ENCODE data around the gene DPY19L2.
"Not testable (repeated sequence)": the region's sequence is repeated elsewhere in the genome, so short reads cannot be mapped to it uniquely, and the experiment has no call there.

- TF ChIP-seq, protein P1, sequence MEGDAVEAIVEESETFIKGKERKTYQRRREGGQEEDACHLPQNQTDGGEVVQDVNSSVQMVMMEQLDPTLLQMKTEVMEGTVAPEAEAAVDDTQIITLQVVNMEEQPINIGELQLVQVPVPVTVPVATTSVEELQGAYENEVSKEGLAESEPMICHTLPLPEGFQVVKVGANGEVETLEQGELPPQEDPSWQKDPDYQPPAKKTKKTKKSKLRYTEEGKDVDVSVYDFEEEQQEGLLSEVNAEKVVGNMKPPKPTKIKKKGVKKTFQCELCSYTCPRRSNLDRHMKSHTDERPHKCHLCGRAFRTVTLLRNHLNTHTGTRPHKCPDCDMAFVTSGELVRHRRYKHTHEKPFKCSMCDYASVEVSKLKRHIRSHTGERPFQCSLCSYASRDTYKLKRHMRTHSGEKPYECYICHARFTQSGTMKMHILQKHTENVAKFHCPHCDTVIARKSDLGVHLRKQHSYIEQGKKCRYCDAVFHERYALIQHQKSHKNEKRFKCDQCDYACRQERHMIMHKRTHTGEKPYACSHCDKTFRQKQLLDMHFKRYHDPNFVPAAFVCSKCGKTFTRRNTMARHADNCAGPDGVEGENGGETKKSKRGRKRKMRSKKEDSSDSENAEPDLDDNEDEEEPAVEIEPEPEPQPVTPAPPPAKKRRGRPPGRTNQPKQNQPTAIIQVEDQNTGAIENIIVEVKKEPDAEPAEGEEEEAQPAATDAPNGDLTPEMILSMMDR (IDR thresholded peaks at IDR 0.05) = not testable (repeated sequence)
- TF ChIP-seq, protein P2, sequence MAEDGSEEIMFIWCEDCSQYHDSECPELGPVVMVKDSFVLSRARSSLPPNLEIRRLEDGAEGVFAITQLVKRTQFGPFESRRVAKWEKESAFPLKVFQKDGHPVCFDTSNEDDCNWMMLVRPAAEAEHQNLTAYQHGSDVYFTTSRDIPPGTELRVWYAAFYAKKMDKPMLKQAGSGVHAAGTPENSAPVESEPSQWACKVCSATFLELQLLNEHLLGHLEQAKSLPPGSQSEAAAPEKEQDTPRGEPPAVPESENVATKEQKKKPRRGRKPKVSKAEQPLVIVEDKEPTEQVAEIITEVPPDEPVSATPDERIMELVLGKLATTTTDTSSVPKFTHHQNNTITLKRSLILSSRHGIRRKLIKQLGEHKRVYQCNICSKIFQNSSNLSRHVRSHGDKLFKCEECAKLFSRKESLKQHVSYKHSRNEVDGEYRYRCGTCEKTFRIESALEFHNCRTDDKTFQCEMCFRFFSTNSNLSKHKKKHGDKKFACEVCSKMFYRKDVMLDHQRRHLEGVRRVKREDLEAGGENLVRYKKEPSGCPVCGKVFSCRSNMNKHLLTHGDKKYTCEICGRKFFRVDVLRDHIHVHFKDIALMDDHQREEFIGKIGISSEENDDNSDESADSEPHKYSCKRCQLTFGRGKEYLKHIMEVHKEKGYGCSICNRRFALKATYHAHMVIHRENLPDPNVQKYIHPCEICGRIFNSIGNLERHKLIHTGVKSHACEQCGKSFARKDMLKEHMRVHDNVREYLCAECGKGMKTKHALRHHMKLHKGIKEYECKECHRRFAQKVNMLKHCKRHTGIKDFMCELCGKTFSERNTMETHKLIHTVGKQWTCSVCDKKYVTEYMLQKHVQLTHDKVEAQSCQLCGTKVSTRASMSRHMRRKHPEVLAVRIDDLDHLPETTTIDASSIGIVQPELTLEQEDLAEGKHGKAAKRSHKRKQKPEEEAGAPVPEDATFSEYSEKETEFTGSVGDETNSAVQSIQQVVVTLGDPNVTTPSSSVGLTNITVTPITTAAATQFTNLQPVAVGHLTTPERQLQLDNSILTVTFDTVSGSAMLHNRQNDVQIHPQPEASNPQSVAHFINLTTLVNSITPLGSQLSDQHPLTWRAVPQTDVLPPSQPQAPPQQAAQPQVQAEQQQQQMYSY (CRISPR knock-in tag; IDR thresholded peaks at IDR 0.05) = not testable (repeated sequence)
- not testable (repeated sequence) for TF ChIP-seq TEAD4 (CRISPR knock-in tag; IDR thresholded peaks at IDR 0.05); ZNF425 (CRISPR knock-in tag; conservative IDR thresholded peaks at IDR 0.05); ZNF416 (CRISPR knock-in tag; IDR thresholded peaks at IDR 0.05); SMAD4 (CRISPR knock-in tag; IDR thresholded peaks at IDR 0.05); RORB (CRISPR knock-in tag; IDR thresholded peaks at IDR 0.05)
- TF ChIP-seq, protein P3, sequence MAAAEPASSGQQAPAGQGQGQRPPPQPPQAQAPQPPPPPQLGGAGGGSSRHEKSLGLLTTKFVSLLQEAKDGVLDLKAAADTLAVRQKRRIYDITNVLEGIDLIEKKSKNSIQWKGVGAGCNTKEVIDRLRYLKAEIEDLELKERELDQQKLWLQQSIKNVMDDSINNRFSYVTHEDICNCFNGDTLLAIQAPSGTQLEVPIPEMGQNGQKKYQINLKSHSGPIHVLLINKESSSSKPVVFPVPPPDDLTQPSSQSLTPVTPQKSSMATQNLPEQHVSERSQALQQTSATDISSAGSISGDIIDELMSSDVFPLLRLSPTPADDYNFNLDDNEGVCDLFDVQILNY (CRISPR knock-in tag; IDR thresholded peaks at IDR 0.05) = not testable (repeated sequence)
- TF ChIP-seq, protein P4, sequence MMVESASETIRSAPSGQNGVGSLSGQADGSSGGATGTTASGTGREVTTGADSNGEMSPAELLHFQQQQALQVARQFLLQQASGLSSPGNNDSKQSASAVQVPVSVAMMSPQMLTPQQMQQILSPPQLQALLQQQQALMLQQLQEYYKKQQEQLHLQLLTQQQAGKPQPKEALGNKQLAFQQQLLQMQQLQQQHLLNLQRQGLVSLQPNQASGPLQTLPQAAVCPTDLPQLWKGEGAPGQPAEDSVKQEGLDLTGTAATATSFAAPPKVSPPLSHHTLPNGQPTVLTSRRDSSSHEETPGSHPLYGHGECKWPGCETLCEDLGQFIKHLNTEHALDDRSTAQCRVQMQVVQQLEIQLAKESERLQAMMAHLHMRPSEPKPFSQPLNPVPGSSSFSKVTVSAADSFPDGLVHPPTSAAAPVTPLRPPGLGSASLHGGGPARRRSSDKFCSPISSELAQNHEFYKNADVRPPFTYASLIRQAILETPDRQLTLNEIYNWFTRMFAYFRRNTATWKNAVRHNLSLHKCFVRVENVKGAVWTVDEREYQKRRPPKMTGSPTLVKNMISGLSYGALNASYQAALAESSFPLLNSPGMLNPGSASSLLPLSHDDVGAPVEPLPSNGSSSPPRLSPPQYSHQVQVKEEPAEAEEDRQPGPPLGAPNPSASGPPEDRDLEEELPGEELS (CRISPR knock-in tag; IDR thresholded peaks at IDR 0.05) = not testable (repeated sequence)
These were observed 130.5 kb downstream of the DPY19L2 start for GRCh38 chr12:63537838-63538237.

All from WTC11 (cell line).